Fibroblast of pulmonary artery (primary cell): Measurements from ENCODE around the gene EBLN2.

Experiments
- DNase-seq: peaks from one replicate; pipeline ENCODE4 v3.0.0-alpha.2; 2010; ENCODE audit warnings: low read depth
- H3K4me3 ChIP-seq: replicated peaks from 2 replicates; pipeline ENCODE4 v1.5.1; 2011; ENCODE audit warnings: low read depth, mild to moderate bottlenecking, control low read depth, low read length, moderate library complexity
- CTCF ChIP-seq: IDR thresholded peaks from 2 replicates; pipeline ENCODE4 v1.5.1; 2011; ENCODE audit warnings: mild to moderate bottlenecking, control low read depth, low read length, inconsistent platforms; ENCODE audit errors: missing control alignments

Gene EBLN2

DNA sequence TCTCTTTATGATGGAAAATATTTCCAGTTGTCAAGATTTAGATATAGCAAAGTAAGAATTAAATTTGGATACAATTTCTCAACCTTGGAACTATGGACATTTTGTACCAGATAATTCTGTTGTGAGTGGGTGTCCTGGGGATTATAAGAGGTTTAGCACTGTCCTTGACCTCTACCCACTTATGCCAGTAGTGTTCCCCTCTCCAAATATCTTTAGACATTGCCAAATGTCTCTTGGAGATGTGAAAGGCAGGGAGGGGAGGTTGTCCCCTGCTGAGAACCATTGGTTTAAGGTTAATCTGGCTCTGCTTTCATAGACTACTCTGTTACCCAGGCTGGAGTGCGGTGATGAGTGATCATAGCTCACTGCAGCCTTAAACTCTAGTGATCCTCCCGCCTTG is at the start of gene EBLN2:
Gene EBLN2, plus strand, starts transcription at position 244 of the 400 bp plus-strand sequence. CDS start 423 bp downstream, outside the sequence.
- DNase-seq, result no peak
- H3K4me3 ChIP-seq, result no peak within 1 kb of the TSS
- no peak for TF ChIP-seq CTCF

DNA sequence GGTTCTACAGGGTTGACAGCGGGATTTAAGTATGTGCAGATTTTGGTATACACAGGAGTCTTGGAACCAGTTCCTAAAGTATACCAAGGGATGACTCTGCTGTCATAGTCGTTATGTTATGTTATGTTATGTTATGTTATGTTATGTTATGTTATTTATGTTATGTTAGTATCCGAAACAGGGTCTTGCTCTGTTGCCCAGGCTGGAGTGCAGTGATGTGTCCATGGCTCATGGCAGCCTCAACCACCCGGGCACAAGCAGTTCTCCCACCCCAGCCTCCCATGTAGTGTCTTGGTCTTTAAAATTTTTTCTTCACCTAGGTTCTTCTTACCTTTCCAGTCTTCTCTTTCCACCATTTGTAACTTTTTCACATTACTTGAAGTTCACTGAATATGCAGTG is 43.2 kb upstream of the EBLN2 start:
- TF ChIP-seq CTCF, result no peak
- no peak overlapping the region for H3K4me3 ChIP-seq
- DNase-seq, result no peak

- no peak for DNase-seq
- no peak for TF ChIP-seq CTCF
- H3K4me3 ChIP-seq, result no peak overlapping the region
Measured at GRCh38 chr3:73018790-73019441, 42.5 kb upstream of the EBLN2 start.

- TF ChIP-seq CTCF, result no peak
- no peak for DNase-seq
- no peak overlapping the region for H3K4me3 ChIP-seq
Measured at GRCh38 chr3:73021301-73021835, 40.1 kb upstream of the EBLN2 start.

DNA sequence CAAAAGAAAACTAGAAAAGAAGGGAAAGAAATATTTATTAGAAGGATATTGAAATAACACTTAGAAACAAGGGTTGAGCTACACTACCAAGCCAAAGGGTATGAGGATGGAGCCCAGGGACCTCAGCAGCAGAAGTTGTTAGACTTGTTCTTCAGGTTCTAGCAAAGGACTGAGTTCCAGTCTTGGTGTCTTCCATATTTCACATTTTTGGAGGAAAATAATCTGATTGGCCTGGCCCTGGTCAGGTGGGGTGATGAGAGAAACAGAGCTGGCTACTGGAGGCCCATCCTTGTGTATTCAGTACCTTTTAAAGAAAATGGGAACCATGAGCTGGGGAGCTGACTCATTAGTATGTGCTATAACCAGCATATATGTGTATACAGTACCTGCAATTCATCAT is 36.6 kb upstream of the EBLN2 start:
- no peak overlapping the region for H3K4me3 ChIP-seq
- no peak for TF ChIP-seq CTCF
- no peak for DNase-seq

GRCh38 chr3:73026111-73026759 is 35.2 kb upstream of the EBLN2 start:
- DNase-seq, result no peak
- TF ChIP-seq CTCF, result no peak
- H3K4me3 ChIP-seq, result no peak overlapping the region
